ENCODE measurements around the gene HADHA. TPM values are rescaled to one million over a fixed set of nuclear protein-coding genes. Genes with fewer than 3 reads are reported as not detected.

Gene HADHA
- total and polyA plus RNA-seq, 2 donors from 2014 or later = 135 to 171 TPM

GRCh38 chr2:26249625-26250024 lies 5.2 kb upstream of the HADHA start:
- H3K36me3 ChIP-seq (ENCODE audit: control insufficient read depth in 2 of 3, insufficient read depth in 3 of 3, low read length in 3 of 3) = no peaks in the 10 kb centered on the region
- no peaks in the 10 kb centered on the region for H3K27me3 ChIP-seq (ENCODE audit: control insufficient read depth, insufficient read depth, low read length)
- peaks cover 0 to 12% (median 0%) of the 10 kb centered on the region in 3 donors for H3K4me1 ChIP-seq (ENCODE audit: control insufficient read depth in 2 of 3, insufficient read depth in 2 of 3, low read depth in 1 of 3, low read length in 3 of 3)
- H3K9ac ChIP-seq (ENCODE audit: low read length in 3 of 3) = no peak overlapping the region
- no peaks in the 10 kb centered on the region for H3K9me3 ChIP-seq (ENCODE audit: control insufficient read depth in 2 of 3, insufficient read depth in 1 of 3, low read length in 3 of 3)
- FAIRE-seq (no peak), DNase-seq (no peak)
- no peak overlapping the region for H3K27ac ChIP-seq (ENCODE audit: low read depth in 2 of 2, low read length in 2 of 2)
- intact Hi-C loops (cut with DNase I) = no loop called here
- H3K4me3 ChIP-seq (ENCODE audit: low read length in 3 of 3) = no peak overlapping the region
- TF ChIP-seq CTCF (IDR thresholded peaks at IDR 0.05; ENCODE audit: borderline replicate concordance, extremely low read depth, insufficient read depth) = no peak

GRCh38 chr2:26246818-26247217 lies 2.4 kb upstream of the HADHA start:
- TF ChIP-seq CTCF (IDR thresholded peaks at IDR 0.05; ENCODE audit: borderline replicate concordance, extremely low read depth, insufficient read depth) = no peak
- FAIRE-seq (no peak), DNase-seq (no peak)
- Histone ChIP-seq H3K27me3 (ENCODE audit: control insufficient read depth, insufficient read depth, low read length) (no peaks in the 10 kb centered on the region), H3K9ac (ENCODE audit: low read length in 3 of 3) (no peak overlapping the region), H3K4me1 (ENCODE audit: control insufficient read depth in 2 of 3, insufficient read depth in 2 of 3, low read depth in 1 of 3, low read length in 3 of 3) (peaks cover 0 to 16% (median 8%) of the 10 kb centered on the region in 3 donors), H3K36me3 (ENCODE audit: control insufficient read depth in 2 of 3, insufficient read depth in 3 of 3, low read length in 3 of 3) (no peaks in the 10 kb centered on the region), H3K27ac (ENCODE audit: low read depth in 2 of 2, low read length in 2 of 2) (peak overlapping the region in 1 of 2 donors; percentile 7), H3K9me3 (ENCODE audit: control insufficient read depth in 2 of 3, insufficient read depth in 1 of 3, low read length in 3 of 3) (no peaks in the 10 kb centered on the region), H3K4me3 (ENCODE audit: low read length in 3 of 3) (no peak overlapping the region)
- intact Hi-C loops (cut with DNase I) = no loop called here

DNA sequence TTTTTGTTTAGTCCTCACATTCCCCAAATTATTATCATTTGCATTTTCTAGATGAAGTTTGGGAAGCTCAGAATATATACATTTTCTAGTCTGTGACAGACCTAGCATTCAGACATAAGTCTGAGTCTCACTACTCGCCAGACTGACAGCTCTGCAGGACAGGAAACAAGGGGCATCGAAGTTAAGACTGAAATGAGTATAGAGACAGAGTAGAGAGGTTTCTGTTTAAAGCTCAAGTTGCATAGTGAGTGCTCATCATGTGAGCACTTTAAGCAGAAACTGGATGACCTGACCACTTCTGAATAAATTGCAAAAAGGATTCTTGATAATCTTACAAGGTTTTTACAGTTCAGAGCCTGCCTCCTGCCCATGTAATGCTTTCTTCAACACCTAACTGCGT lies 1.4 kb upstream of the HADHA start:
- Histone ChIP-seq H3K4me1 (ENCODE audit: control insufficient read depth in 2 of 3, insufficient read depth in 2 of 3, low read depth in 1 of 3, low read length in 3 of 3) (peaks cover 0 to 16% (median 9%) of the 10 kb centered on the region in 3 donors), H3K4me3 (ENCODE audit: low read length in 3 of 3) (peak overlapping the region; percentile 98 to 99 (median 99)), H3K9me3 (ENCODE audit: control insufficient read depth in 2 of 3, insufficient read depth in 1 of 3, low read length in 3 of 3) (no peaks in the 10 kb centered on the region), H3K27me3 (ENCODE audit: control insufficient read depth, insufficient read depth, low read length) (no peaks in the 10 kb centered on the region), H3K9ac (ENCODE audit: low read length in 3 of 3) (peak overlapping the region in 2 of 3 donors; percentile 98 to 99), H3K36me3 (ENCODE audit: control insufficient read depth in 2 of 3, insufficient read depth in 3 of 3, low read length in 3 of 3) (no peaks in the 10 kb centered on the region), H3K27ac (ENCODE audit: low read depth in 2 of 2, low read length in 2 of 2) (peak overlapping the region in 1 of 2 donors; percentile 99)
- TF ChIP-seq CTCF (IDR thresholded peaks at IDR 0.05; ENCODE audit: borderline replicate concordance, extremely low read depth, insufficient read depth) = no peak
- intact Hi-C loops (cut with DNase I) = no loop called here
- no peak for FAIRE-seq
- DNase-seq = peak in 2 of 5 donors; percentile 3 to 10

DNA sequence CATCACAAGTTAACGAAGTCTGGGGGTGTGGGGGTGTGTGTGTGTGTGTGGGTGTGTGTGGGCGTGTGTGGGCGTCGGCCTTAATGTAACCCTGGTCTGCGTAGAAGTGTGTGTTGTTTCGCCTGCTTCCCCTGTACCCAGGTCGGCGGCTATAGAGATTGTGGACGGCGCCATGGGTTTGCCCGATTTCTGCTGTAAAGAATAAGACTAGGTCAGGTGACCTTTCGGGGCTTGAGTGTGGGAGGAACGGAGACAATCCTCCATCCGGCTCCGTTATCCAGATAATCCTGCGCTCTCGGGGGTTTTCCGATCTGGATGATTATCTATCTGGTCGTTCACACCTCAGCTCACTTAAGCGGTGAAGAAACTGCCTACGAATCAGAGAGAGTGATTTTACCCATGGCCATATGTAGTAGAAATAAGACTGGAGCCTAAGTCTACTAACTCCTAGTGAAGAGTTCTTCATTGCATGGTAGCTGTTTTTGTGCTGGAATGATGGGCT lies 850 bp upstream of the HADHA start:
- Histone ChIP-seq H3K4me1 (ENCODE audit: control insufficient read depth in 2 of 3, insufficient read depth in 2 of 3, low read depth in 1 of 3, low read length in 3 of 3) (peaks cover 0 to 18% (median 15%) of the 10 kb centered on the region in 3 donors), H3K27me3 (ENCODE audit: control insufficient read depth, insufficient read depth, low read length) (no peaks in the 10 kb centered on the region), H3K36me3 (ENCODE audit: control insufficient read depth in 2 of 3, insufficient read depth in 3 of 3, low read length in 3 of 3) (no peaks in the 10 kb centered on the region), H3K27ac (ENCODE audit: low read depth in 2 of 2, low read length in 2 of 2) (peak overlapping the region; percentile 98 to 99), H3K4me3 (ENCODE audit: low read length in 3 of 3) (peak overlapping the region; percentile 98 to 99 (median 99)), H3K9ac (ENCODE audit: low read length in 3 of 3) (peak overlapping the region; percentile 81 to 99 (median 98)), H3K9me3 (ENCODE audit: control insufficient read depth in 2 of 3, insufficient read depth in 1 of 3, low read length in 3 of 3) (no peaks in the 10 kb centered on the region)
- intact Hi-C loops (cut with DNase I) = no loop called here
- DNase-seq (peak in 1 of 5 donors; percentile 64), FAIRE-seq (no peak)
- TF ChIP-seq CTCF (IDR thresholded peaks at IDR 0.05; ENCODE audit: borderline replicate concordance, extremely low read depth, insufficient read depth) = no peak
